ACC112 (cell line): ENCODE data around the gene GNAS-AS1.

Source experiments
- H2AFZ ChIP-seq: fragments of 200-600 bp; sonication (generic); one replicate; pipeline ENCODE4 v1.6.0; 2017; ENCODE audit warnings: antibody characterized with exemption, low read length; ENCODE audit not compliant: unreplicated experiment
- H3K27ac ChIP-seq: fragments of 200-600 bp; sonication (generic); 2 replicates; pipeline ENCODE4 v1.5.1; 2014; ENCODE audit warnings: low read depth, mild to moderate bottlenecking, antibody characterized with exemption, low read length, moderate library complexity
- H3K27me3 ChIP-seq: fragments of 200-600 bp; sonication (generic); 2 replicates; pipeline ENCODE4 v1.6.1; 2014; ENCODE audit warnings: mild to moderate bottlenecking, antibody characterized with exemption, low read length, moderate library complexity, mixed read lengths; ENCODE audit not compliant: insufficient read depth
- H3K36me3 ChIP-seq: fragments of 200-600 bp; sonication (generic); 2 replicates; pipeline ENCODE4 v1.6.1; 2016; ENCODE audit warnings: mild to moderate bottlenecking, antibody characterized with exemption, low read length, moderate library complexity, mixed read lengths; ENCODE audit not compliant: insufficient read depth
- H3K4me1 ChIP-seq: fragments of 200-600 bp; sonication (generic); one replicate; pipeline ENCODE4 v1.6.1; 2016; ENCODE audit warnings: low read length, mixed read lengths; ENCODE audit not compliant: insufficient read depth, unreplicated experiment, control insufficient read depth
- H3K4me3 ChIP-seq: fragments of 200-600 bp; sonication (generic); 2 replicates; pipeline ENCODE4 v1.5.1; 2014; ENCODE audit warnings: mild to moderate bottlenecking, low read depth, low read length
- H3K79me2 ChIP-seq: fragments of 200-600 bp; sonication (generic); one replicate; pipeline ENCODE4 v1.6.0; 2016; ENCODE audit warnings: low read length; ENCODE audit not compliant: control insufficient read depth, unreplicated experiment, insufficient read depth

The GNAS-AS1 gene

GRCh38 chr20:58819921-58820320, 30.8 kb downstream of the GNAS-AS1 start:
- Histone ChIP-seq H3K27ac (no peak overlapping the region), H3K36me3 (no peaks in the 10 kb centered on the region), H3K79me2 (no peaks in the 10 kb centered on the region), H2AFZ (no peak overlapping the region), H3K4me1 (no peaks in the 10 kb centered on the region), H3K4me3 (no peak overlapping the region), H3K27me3 (no peaks in the 10 kb centered on the region)

GRCh38 chr20:58818586-58819285, 32.0 kb downstream of the GNAS-AS1 start:
- H3K79me2 ChIP-seq: no peaks in the 10 kb centered on the region
- no peak overlapping the region for H3K27ac ChIP-seq
- H3K27me3 ChIP-seq: no peaks in the 10 kb centered on the region
- H2AFZ ChIP-seq: no peak overlapping the region
- no peaks in the 10 kb centered on the region for H3K36me3 ChIP-seq
- H3K4me3 ChIP-seq: no peak overlapping the region
- no peaks in the 10 kb centered on the region for H3K4me1 ChIP-seq

GRCh38 chr20:58817748-58818147, 33.0 kb downstream of the GNAS-AS1 start:
- Histone ChIP-seq H3K36me3 (no peaks in the 10 kb centered on the region), H3K27me3 (peaks cover 3% of the 10 kb centered on the region; the same call in 1 of the 2 replicates), H3K79me2 (no peaks in the 10 kb centered on the region), H2AFZ (no peak overlapping the region), H3K4me1 (no peaks in the 10 kb centered on the region), H3K27ac (no peak overlapping the region), H3K4me3 (no peak overlapping the region)

GRCh38 chr20:58816957-58817651, 33.6 kb downstream of the GNAS-AS1 start:
- Histone ChIP-seq H3K4me1 (no peaks in the 10 kb centered on the region), H2AFZ (no peak overlapping the region), H3K4me3 (no peak overlapping the region), H3K27ac (no peak overlapping the region), H3K79me2 (no peaks in the 10 kb centered on the region), H3K27me3 (peaks cover 8% of the 10 kb centered on the region), H3K36me3 (no peaks in the 10 kb centered on the region)

GRCh38 chr20:58816051-58816450, 34.7 kb downstream of the GNAS-AS1 start:
- H2AFZ ChIP-seq: no peak overlapping the region
- H3K4me3 ChIP-seq: no peak overlapping the region
- H3K36me3 ChIP-seq: no peaks in the 10 kb centered on the region
- H3K79me2 ChIP-seq: no peaks in the 10 kb centered on the region
- H3K27ac ChIP-seq: no peak overlapping the region
- H3K4me1 ChIP-seq: no peaks in the 10 kb centered on the region
- peaks cover 12% of the 10 kb centered on the region for H3K27me3 ChIP-seq

GRCh38 chr20:58815448-58815847, 35.3 kb downstream of the GNAS-AS1 start:
- Histone ChIP-seq H3K27ac (no peak overlapping the region), H3K4me1 (no peaks in the 10 kb centered on the region), H3K36me3 (no peaks in the 10 kb centered on the region), H3K27me3 (peaks cover 12% of the 10 kb centered on the region), H3K4me3 (no peak overlapping the region), H3K79me2 (no peaks in the 10 kb centered on the region), H2AFZ (no peak overlapping the region)

GRCh38 chr20:58813369-58813768, 37.3 kb downstream of the GNAS-AS1 start:
- H3K4me1 ChIP-seq: no peaks in the 10 kb centered on the region
- no peaks in the 10 kb centered on the region for H3K36me3 ChIP-seq
- H3K4me3 ChIP-seq: no peak overlapping the region
- H2AFZ ChIP-seq: no peak overlapping the region
- H3K27ac ChIP-seq: no peak overlapping the region
- H3K27me3 ChIP-seq: peaks cover 26% of the 10 kb centered on the region
- no peaks in the 10 kb centered on the region for H3K79me2 ChIP-seq

- Histone ChIP-seq H3K4me3 (no peak overlapping the region), H3K27me3 (peaks cover 36% of the 10 kb centered on the region), H3K36me3 (no peaks in the 10 kb centered on the region), H3K4me1 (no peaks in the 10 kb centered on the region), H3K79me2 (no peaks in the 10 kb centered on the region), H3K27ac (no peak overlapping the region), H2AFZ (no peak overlapping the region)
These were observed 39.4 kb downstream of the GNAS-AS1 start for GRCh38 chr20:58811334-58811733.

GRCh38 chr20:58810879-58811250, 39.8 kb downstream of the GNAS-AS1 start:
- Histone ChIP-seq H2AFZ (no peak overlapping the region), H3K27me3 (peaks cover 40% of the 10 kb centered on the region), H3K4me3 (no peak overlapping the region), H3K4me1 (no peaks in the 10 kb centered on the region), H3K27ac (no peak overlapping the region), H3K79me2 (no peaks in the 10 kb centered on the region), H3K36me3 (no peaks in the 10 kb centered on the region)

GRCh38 chr20:58810116-58810878, 40.4 kb downstream of the GNAS-AS1 start:
- Histone ChIP-seq H3K4me1 (no peaks in the 10 kb centered on the region), H3K27me3 (peaks cover 46% of the 10 kb centered on the region), H3K79me2 (no peaks in the 10 kb centered on the region), H3K27ac (no peak overlapping the region), H2AFZ (no peak overlapping the region), H3K4me3 (no peak overlapping the region), H3K36me3 (no peaks in the 10 kb centered on the region)
